Activated CD4-positive, alpha-beta T cell treated with anti-CD3 and anti-CD28 coated beads for 36 hours (primary cell): ENCODE data around the gene PIP5K1B. TPM values are rescaled to one million over a fixed set of nuclear protein-coding genes. Genes with fewer than 3 reads are reported as not detected.
A peak's percentile ranks its signal among the peaks of the same experiment; 100 is the strongest.

ENCODE experiments used
- ATAC-seq: fragments of 200-7000 bp; cut with Tn5 transposase; one replicate; pipeline ENCODE4 v1.10.0; 2021; ENCODE audit warnings: mild to moderate bottlenecking, moderate library complexity
- CTCF ChIA-PET: fragments of 350-600 bp; sonication (Branson Sonifier 250); formaldehyde crosslinking; loops from one replicate; lab custom pipeline; 2021; ENCODE audit warnings: antibody characterized with exemption; lab: Charles Lee
- POLR2A ChIA-PET: fragments of 350-600 bp; sonication (Branson Sonifier 250); formaldehyde crosslinking; loops from one replicate; lab custom pipeline; 2021; ENCODE audit warnings: antibody characterized with exemption, inconsistent platforms; lab: Charles Lee
- DNase-seq: peaks from one replicate; pipeline ENCODE4 v3.0.0-alpha.2; 2020
- H3K27ac Mint-ChIP-seq: one replicate; pipeline ENCODE4 v1.8.0; 2021; ENCODE audit warnings: mixed read lengths
- H3K27me3 Mint-ChIP-seq: one replicate; pipeline ENCODE4 v1.8.0; 2021; ENCODE audit warnings: mixed read lengths
- H3K36me3 Mint-ChIP-seq: one replicate; pipeline ENCODE4 v1.8.0; 2021; ENCODE audit warnings: low read depth, mixed read lengths
- H3K4me1 Mint-ChIP-seq: one replicate; pipeline ENCODE4 v1.8.0; 2021; ENCODE audit warnings: mixed read lengths
- H3K4me3 Mint-ChIP-seq: one replicate; pipeline ENCODE4 v1.8.0; 2021; ENCODE audit warnings: mild to moderate bottlenecking, moderate library complexity, mixed read lengths
- H3K9me3 Mint-ChIP-seq: one replicate; pipeline ENCODE4 v1.8.0; 2021; ENCODE audit warnings: low read depth, mixed read lengths
- intact Hi-C, 2 experiments: fragments of 100-400 bp; cut with DNase I in 1 of 2; cut with micrococcal nuclease in 1 of 2; formaldehyde crosslinking; loops; one replicate each; pipeline versions ENCODE4 v1.14.2 to v1.15.1; 2022 to 2024; cut with DNase I, micrococcal nuclease
- total RNA-seq, 2 experiments: library from RNA; stranded (reverse); gene quantifications; one replicate each; pipeline ENCODE4 v1.2.3, GENCODE V29; 2021

Gene PIP5K1B
- total RNA-seq, 2 experiments from 2014 or later, result 1.6 TPM

GRCh38 chr9:68957479-68957878, 252.4 kb downstream of the PIP5K1B start:
- ChIA-PET CTCF (interaction anchor here (0.6 to 0.7 kb wide), 2 partner anchors 42 to 76 kb away, joined by 3 to 4 read pairs; no protein-coding TSS in a partner anchor), POLR2A (no interaction called here)
- intact Hi-C loops, result loop anchor here in 1 of 2 experiments (5.0 kb wide), 1 partner anchor 915 kb away; no protein-coding TSS in a partner anchor
- no peak overlapping the region for H3K4me3 Mint-ChIP-seq
- DNase-seq (no peak), ATAC-seq (no peak)
- peaks cover 10% of the 10 kb centered on the region for H3K9me3 Mint-ChIP-seq
- H3K27me3 Mint-ChIP-seq, result peaks cover 25% of the 10 kb centered on the region
- H3K27ac Mint-ChIP-seq, result no peak overlapping the region
- H3K36me3 Mint-ChIP-seq, result peaks cover 3% of the 10 kb centered on the region
- H3K4me1 Mint-ChIP-seq, result peaks cover 18% of the 10 kb centered on the region

GRCh38 chr9:68961587-68961986, 256.5 kb downstream of the PIP5K1B start:
- no peak overlapping the region for H3K27ac Mint-ChIP-seq
- ATAC-seq, result no peak

GRCh38 chr9:68963416-68963815, 258.4 kb downstream of the PIP5K1B start:
- ChIA-PET CTCF (interaction anchor here (0.6 to 2.7 kb wide), 4 partner anchors 9 to 276 kb away, joined by 3 to 15 read pairs (median 3); no protein-coding TSS in a partner anchor), POLR2A (no interaction called here)
- H3K27ac Mint-ChIP-seq, result no peak overlapping the region
- DNase-seq, result no peak
- H3K9me3 Mint-ChIP-seq, result peaks cover 5% of the 10 kb centered on the region
- no peak overlapping the region for H3K4me3 Mint-ChIP-seq
- intact Hi-C loops, result no loop called here
- no peak for ATAC-seq
- no peaks in the 10 kb centered on the region for H3K36me3 Mint-ChIP-seq
- H3K27me3 Mint-ChIP-seq, result peaks cover 14% of the 10 kb centered on the region
- H3K4me1 Mint-ChIP-seq, result no peaks in the 10 kb centered on the region

More at GRCh38 chr9:68961587-68961986, 256.5 kb downstream of the PIP5K1B start:
- Mint-ChIP-seq H3K36me3 (peaks cover 3% of the 10 kb centered on the region), H3K9me3 (peaks cover 9% of the 10 kb centered on the region), H3K4me3 (no peak overlapping the region), H3K27me3 (peaks cover 11% of the 10 kb centered on the region), H3K4me1 (no peaks in the 10 kb centered on the region)
- POLR2A ChIA-PET, result no interaction called here
- no peak for DNase-seq
- intact Hi-C loops, result no loop called here
- CTCF ChIA-PET, result interaction anchor here (1.0 kb wide), 1 partner anchor 16 kb away, joined by 3 read pairs; no protein-coding TSS in a partner anchor

- Mint-ChIP-seq H3K27ac (no peak overlapping the region), H3K27me3 (peaks cover 14% of the 10 kb centered on the region), H3K4me1 (no peaks in the 10 kb centered on the region), H3K9me3 (peaks cover 5% of the 10 kb centered on the region), H3K36me3 (no peaks in the 10 kb centered on the region), H3K4me3 (no peak overlapping the region)
- intact Hi-C loops, result no loop called here
- ChIA-PET CTCF (interaction anchor here (0.6 to 2.7 kb wide), 5 partner anchors 10 to 227 kb away, joined by 3 to 15 read pairs (median 3); no protein-coding TSS in a partner anchor), POLR2A (no interaction called here)
- DNase-seq, result no peak
- no peak for ATAC-seq
These were observed 259.1 kb downstream of the PIP5K1B start for GRCh38 chr9:68964102-68964541.

GRCh38 chr9:68964765-68965164, 259.7 kb downstream of the PIP5K1B start:
- H3K27me3 Mint-ChIP-seq, result peaks cover 13% of the 10 kb centered on the region
- no peak overlapping the region for H3K27ac Mint-ChIP-seq
- intact Hi-C loops, result no loop called here
- POLR2A ChIA-PET, result no interaction called here
- CTCF ChIA-PET, result interaction anchor here (0.6 to 2.7 kb wide), 6 partner anchors 10 to 381 kb away, joined by 3 to 15 read pairs (median 4); no protein-coding TSS in a partner anchor
- no peak for ATAC-seq
- peaks cover 5% of the 10 kb centered on the region for H3K9me3 Mint-ChIP-seq
- no peak overlapping the region for H3K4me3 Mint-ChIP-seq
- no peak for DNase-seq
- no peaks in the 10 kb centered on the region for H3K4me1 Mint-ChIP-seq
- no peaks in the 10 kb centered on the region for H3K36me3 Mint-ChIP-seq

DNA sequence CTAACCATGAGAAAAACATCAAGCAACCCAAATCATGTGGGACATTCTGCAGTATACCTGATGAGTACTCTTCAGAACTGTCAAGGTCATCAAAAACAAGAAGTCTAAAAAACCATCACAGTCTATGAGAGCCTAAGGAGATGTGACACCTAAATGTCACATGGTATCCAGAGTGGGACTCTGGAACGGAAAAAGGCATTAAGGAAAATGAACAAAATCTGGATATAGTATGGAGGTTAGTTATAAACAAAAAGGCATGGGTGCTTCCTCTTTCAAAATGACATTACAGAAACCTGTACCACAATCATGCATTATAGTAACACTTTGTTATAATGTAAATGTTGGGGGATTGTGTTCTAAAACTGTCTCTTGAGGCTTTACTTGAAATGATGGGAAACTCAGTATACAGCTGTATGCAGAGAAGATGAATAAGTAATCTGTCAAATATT, 261.5 kb downstream of the PIP5K1B start:
- Mint-ChIP-seq H3K27me3 (peaks cover 3% of the 10 kb centered on the region), H3K27ac (no peak overlapping the region), H3K4me1 (peaks cover 3% of the 10 kb centered on the region), H3K9me3 (no peaks in the 10 kb centered on the region), H3K4me3 (no peak overlapping the region), H3K36me3 (no peaks in the 10 kb centered on the region)
- intact Hi-C loops, result no loop called here
- ChIA-PET POLR2A (no interaction called here), CTCF (interaction anchor here (1.2 to 1.6 kb wide), 3 partner anchors 17 to 119 kb away, joined by 3 to 9 read pairs (median 3); no protein-coding TSS in a partner anchor)
- DNase-seq, result no peak
- ATAC-seq, result no peak

DNA sequence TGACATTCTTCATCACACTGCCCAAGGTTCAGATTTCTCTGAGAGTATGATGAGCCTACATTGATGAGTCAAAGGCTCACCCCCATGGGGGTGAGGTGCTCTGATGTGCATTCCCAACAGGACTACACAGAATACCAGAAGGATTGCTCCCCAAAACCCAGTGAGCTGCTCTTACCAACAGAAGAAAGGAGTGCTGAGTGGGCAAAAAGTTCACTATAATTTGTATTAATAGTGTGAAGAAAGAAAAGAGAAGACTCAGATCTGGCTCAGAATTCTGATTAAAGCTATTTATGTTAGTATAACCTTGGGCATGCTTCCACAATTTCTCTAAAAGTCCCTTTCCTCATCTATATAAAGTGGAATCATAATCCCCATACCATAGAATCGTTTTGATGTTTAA, 262.8 kb downstream of the PIP5K1B start:
- Mint-ChIP-seq H3K4me3 (no peak overlapping the region), H3K27me3 (peaks cover 3% of the 10 kb centered on the region), H3K9me3 (no peaks in the 10 kb centered on the region), H3K27ac (no peak overlapping the region), H3K36me3 (no peaks in the 10 kb centered on the region), H3K4me1 (peaks cover 9% of the 10 kb centered on the region)
- intact Hi-C loops, result no loop called here
- CTCF ChIA-PET, result interaction anchor here (1.1 to 1.6 kb wide), 4 partner anchors 18 to 120 kb away, joined by 3 to 9 read pairs (median 4); partner anchors contain the start of gene FXN
- ATAC-seq (no peak), DNase-seq (no peak)
- POLR2A ChIA-PET, result no interaction called here

GRCh38 chr9:68969538-68969937, 264.5 kb downstream of the PIP5K1B start:
- ATAC-seq (no peak), DNase-seq (no peak)
- no peak overlapping the region for H3K4me3 Mint-ChIP-seq
- no peaks in the 10 kb centered on the region for H3K36me3 Mint-ChIP-seq
- peaks cover 3% of the 10 kb centered on the region for H3K27me3 Mint-ChIP-seq
- intact Hi-C loops, result no loop called here
- ChIA-PET CTCF (no interaction called here), POLR2A (no interaction called here)
- H3K4me1 Mint-ChIP-seq, result peaks cover 20% of the 10 kb centered on the region
- H3K27ac Mint-ChIP-seq, result no peak overlapping the region
- H3K9me3 Mint-ChIP-seq, result no peaks in the 10 kb centered on the region

DNA sequence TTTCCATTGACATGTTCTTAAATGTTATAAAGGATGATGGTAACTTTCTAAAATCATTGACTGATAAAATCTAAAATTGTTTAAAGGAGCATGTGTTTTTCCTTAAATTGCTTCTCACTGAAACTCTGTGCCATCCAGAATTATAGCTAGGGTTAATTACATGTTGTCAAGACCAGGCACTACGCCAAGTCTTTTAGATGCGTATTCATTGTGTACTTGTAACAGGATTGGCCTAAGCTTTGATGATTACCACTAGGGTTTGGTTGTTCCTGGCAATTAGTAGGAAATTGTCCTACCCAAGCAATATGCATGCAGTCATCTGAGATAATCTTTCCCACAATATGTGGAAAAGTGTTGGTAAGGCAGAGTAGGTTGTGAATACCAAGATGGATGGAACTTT, 265.1 kb downstream of the PIP5K1B start:
- POLR2A ChIA-PET, result no interaction called here
- Mint-ChIP-seq H3K4me3 (no peak overlapping the region), H3K36me3 (no peaks in the 10 kb centered on the region), H3K27ac (no peak overlapping the region), H3K27me3 (peaks cover 3% of the 10 kb centered on the region), H3K4me1 (peaks cover 26% of the 10 kb centered on the region), H3K9me3 (no peaks in the 10 kb centered on the region)
- intact Hi-C loops, result loop anchor here in 1 of 2 experiments (10.0 kb wide), 1 partner anchor 1445 kb away; the partner anchor contains the start of gene KLF9
- ATAC-seq, result no peak
- DNase-seq, result no peak
- CTCF ChIA-PET, result no interaction called here

DNA sequence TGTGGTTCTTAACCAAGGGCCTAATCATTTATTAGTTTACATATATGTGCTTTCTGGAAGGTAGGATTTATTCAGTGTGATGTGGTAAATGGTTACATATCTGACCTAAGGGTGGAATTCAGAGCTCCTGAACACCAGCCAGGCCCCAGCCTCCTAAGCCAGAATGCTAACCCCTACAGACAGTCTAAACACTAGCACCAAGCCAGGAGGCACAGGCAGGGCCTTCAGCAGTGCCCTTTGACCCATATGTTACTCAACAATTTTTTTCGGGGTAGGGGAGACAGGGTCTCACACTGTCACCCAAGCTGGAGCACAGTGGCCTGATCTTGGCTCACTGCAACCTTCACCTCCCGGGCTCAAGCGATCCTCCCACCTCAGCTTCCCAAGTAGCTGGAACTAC, 268.6 kb downstream of the PIP5K1B start:
- H3K27me3 Mint-ChIP-seq, result peaks cover 3% of the 10 kb centered on the region
- POLR2A ChIA-PET, result interaction anchor here (0.6 to 1.4 kb wide), 3 partner anchors 10 to 75 kb away, joined by 3 to 11 read pairs (median 6); no protein-coding TSS in a partner anchor
- intact Hi-C loops, result loop anchor here (1.0 to 10.0 kb wide), 7 partner anchors 21 to 1441 kb away; partner anchors contain the start of gene KLF9 (in 1 of the 2)
- H3K27ac Mint-ChIP-seq, result peak overlapping the region; percentile 77
- peaks cover 40% of the 10 kb centered on the region for H3K4me1 Mint-ChIP-seq
- CTCF ChIA-PET, result interaction anchor here (0.6 to 9.4 kb wide), 7 partner anchors 9 to 304 kb away, joined by 3 to 54 read pairs (median 4); no protein-coding TSS in a partner anchor
- H3K9me3 Mint-ChIP-seq, result peaks cover 6% of the 10 kb centered on the region
- peaks cover 4% of the 10 kb centered on the region for H3K36me3 Mint-ChIP-seq
- ATAC-seq, result no peak
- H3K4me3 Mint-ChIP-seq, result no peak overlapping the region
- no peak for DNase-seq

DNA sequence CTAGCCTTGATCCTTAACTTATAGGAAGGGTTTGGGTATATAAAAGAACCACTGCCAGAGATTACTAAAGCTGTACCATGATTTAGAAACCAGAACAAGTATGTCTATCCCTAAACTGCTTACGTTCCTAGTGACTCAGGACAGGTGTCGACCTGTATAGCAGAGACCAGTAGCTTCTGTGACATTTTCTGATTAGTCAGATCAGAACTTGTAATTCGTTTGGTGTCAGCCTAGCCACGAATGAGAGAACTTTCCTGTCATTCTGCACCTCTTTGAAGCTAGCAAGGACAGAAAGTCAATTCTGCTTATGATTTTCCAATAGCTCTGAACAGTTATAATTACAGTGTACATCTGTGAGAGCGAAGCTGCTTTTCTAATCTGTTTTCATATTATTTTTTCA, 269.4 kb downstream of the PIP5K1B start:
- Mint-ChIP-seq H3K27me3 (peaks cover 3% of the 10 kb centered on the region), H3K4me3 (peak overlapping the region; percentile 8), H3K4me1 (peaks cover 48% of the 10 kb centered on the region), H3K27ac (peak overlapping the region; percentile 77), H3K36me3 (peaks cover 4% of the 10 kb centered on the region), H3K9me3 (peaks cover 6% of the 10 kb centered on the region)
- ATAC-seq, result peak; percentile 95
- CTCF ChIA-PET, result interaction anchor here (0.6 to 9.4 kb wide), 6 partner anchors 10 to 126 kb away, joined by 3 to 54 read pairs (median 8); no protein-coding TSS in a partner anchor
- peak; percentile 58 for DNase-seq
- intact Hi-C loops, result loop anchor here (1.0 to 10.0 kb wide), 7 partner anchors 22 to 1440 kb away; partner anchors contain the start of gene KLF9 (in 1 of the 2)
- POLR2A ChIA-PET, result interaction anchor here (0.6 to 1.4 kb wide), 5 partner anchors 10 to 1546 kb away, joined by 3 to 11 read pairs (median 4); no protein-coding TSS in a partner anchor
